Stimulated activated CD8-positive, alpha-beta memory T cell treated with anti-CD3 and anti-CD28 coated beads, Interleukin-2, amount 100 ng/mL, for 48 hours (primary cell): Measurements from ENCODE around the gene SNAPC2.
"Not testable (repeated sequence)": the region's sequence is repeated elsewhere in the genome, so short reads cannot be mapped to it uniquely, and the experiment has no call there.

Experiments used
- DNase-seq, 2 donors: peaks; one replicate each; pipeline ENCODE4 v3.0.0-alpha.2; 2020; ENCODE audit warnings: low read depth in 2 of 2

The SNAPC2 gene

GRCh38 chr19:7921967-7922835 lies 2.1 kb downstream of the SNAPC2 start:
- DNase-seq = no peak

DNA sequence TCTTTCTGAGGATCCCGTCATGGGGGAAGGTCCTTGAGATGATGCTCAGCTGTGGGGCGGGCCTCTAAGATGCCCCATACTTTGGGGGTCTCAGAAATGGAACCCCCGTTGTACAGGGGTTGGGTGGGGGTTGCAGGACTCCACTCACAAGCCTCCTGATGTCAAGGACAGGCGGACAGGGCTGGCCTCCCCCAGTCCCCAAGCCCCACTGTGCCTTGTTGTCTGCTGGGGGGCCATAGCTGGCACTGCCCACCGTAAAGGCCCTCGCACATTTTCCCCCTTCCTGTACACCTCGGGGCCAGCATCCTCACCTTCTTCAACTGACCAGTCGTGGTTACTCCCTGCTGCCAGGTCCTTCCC lies 2.7 kb downstream of the SNAPC2 start:
- DNase-seq = no peak

- DNase-seq = no peak
These were observed 3.4 kb downstream of the SNAPC2 start for GRCh38 chr19:7923295-7924191.

- no peak for DNase-seq
These were observed 4.1 kb downstream of the SNAPC2 start for GRCh38 chr19:7924241-7924640.

- DNase-seq = no peak
These were observed 4.6 kb downstream of the SNAPC2 start for GRCh38 chr19:7924651-7925170.

- peak; percentile 79 to 82 for DNase-seq
These were observed 5.2 kb downstream of the SNAPC2 start for GRCh38 chr19:7925171-7925851.

GRCh38 chr19:7926021-7926726 lies 6.0 kb downstream of the SNAPC2 start, which contains the start of gene CTXN1:
Gene CTXN1, minus strand, starts transcription at chr19:7926135. Its CDS starts 597 bp downstream, at chr19:7925538.
- DNase-seq = peak; percentile 70

DNA sequence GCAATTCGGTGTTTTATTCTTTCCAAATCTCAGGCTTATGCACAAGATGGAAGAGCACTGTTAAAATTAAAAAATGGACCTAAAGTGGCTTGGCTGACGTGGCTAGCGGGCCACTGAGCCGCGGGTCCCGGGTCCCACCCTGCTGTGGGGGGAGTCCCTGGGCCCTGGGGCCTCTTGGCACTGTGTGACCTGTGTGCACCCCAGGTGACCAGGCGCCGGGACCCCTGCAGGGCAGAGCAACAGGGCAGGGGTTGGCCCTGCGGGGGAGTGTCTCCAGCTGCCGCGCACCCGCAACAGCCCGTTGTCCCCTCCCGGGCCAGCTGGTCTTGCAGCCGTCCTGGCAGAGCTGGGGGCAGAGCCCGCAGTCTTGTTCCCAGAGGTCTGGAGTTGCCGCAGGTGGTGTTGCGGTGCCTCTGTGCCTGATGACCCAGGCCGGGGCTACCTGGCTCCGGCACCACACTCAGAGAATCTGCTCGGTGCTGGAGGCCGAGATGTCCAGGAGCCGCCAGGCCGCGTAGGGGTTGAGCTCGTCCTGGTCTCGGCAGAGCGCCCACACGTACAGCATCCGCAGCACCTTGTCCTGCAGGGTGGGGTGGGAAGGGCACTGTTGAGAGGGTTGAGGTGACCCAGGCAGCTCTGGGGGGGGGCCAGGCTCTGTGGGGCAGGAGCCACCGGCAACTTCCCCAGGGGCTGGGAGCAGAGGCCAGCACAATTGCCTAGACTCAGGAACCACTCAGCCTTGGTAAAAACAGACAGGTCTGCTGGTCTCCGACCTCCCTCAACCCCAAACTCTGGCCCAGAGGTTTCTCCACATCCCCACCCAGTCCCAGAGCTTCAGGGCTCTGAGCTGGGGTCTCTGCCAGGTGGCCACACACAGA lies 6.8 kb downstream of the SNAPC2 start:
- no peak for DNase-seq

DNA sequence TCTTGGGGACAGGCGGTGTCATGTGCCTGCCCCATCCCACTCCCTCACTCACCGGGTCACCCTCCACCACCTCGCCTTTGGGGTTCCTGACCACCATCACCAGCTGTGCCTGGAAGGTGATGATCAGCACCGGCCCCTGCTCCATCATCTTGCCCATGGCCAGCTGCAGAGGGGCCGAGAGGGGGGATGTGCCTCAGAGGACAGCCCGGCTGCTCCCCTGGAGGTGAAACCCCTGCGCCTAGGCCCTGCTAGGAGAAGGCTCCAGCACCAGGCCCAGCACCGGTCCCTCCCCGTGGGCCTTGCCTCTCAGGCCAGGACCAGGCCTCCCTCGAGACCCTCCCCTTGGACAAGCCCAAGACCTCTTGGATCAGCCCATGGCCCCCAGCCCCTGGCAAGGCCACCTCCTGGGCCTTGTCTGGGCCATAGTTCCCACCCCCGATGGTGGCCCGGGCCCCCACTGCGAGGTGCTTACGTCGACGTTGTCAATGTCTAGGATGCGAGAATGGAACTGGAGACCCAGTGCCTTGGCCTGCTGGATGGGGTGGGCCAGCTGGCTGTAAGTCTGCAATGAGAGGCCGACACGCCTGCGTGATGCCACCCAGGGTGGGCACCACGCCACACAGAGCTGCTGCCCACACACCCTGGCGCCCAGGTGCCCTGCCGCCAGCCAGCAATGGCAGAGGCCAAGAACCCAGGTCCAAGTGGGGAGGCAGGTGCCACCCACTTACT lies 7.6 kb downstream of the SNAPC2 start:
- DNase-seq = no peak

- no peak for DNase-seq
These were observed 8.2 kb downstream of the SNAPC2 start for GRCh38 chr19:7928334-7928706.

DNA sequence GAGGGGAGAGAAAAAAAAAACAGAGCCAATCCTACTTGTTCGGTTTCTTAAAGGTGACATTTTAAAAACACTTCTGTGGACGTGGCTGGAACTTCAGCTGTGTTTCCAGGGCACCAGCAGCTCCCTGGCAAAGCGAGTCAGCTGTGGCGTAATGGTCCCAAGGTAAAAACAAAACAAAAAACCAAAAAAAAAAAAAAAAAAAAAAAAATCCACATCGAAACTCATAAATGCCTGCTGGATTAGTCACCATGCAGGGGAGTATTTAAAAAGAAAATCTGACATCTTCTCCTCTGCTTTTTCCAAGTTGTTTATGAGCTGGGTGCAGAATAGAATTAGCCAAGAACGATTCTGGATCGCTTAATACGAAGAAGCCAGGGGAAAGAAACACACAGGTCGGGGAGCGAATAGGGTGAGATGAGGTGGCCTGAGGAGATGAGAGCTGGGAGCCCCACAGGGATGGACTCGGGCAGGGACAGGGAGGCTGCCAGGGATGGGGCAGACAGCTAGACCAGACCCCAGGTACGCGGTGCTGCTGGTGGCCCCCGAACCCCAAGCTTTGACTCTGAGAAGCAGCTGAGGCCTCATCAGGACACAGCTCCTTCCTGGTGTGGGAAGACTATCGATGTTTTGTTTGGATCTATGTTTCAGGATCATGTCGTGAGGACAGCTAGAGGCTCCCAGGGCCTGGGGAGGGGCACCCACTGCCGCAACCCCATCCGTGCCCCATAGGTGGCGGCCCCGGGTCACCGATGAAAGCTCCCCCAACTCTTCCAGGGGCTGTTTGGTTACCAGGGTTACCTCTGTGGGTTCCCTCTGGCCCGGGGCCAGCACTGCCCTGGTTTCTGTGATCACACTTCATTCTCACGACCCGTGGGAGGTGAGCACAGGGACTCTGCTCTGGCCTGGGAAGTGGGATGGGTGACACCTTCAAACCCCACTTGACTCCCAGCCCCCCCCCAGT lies 8.9 kb downstream of the SNAPC2 start:
- peak; percentile 63 for DNase-seq

DNA sequence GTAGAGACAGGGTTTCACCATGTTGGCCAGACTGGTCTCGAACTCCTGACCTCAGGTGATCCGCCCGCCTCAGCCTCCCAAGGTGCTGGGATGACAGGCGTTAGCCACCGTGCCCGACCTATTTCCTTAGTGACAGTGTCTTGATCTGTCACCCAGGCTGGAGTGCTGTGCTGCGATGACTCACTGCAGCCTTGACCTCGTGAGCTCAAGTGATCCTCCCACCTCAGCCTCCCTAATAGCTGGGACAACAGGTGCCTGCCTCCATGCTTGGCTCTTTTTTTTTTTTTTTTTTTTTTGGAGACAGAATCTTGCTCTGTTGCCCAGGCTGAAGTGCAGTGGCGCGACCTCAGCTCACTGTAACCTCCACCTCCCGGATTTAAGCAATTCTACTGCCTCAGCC lies 9.9 kb downstream of the SNAPC2 start:
- DNase-seq = not testable (repeated sequence)

- no peak for DNase-seq
These were observed 10.6 kb downstream of the SNAPC2 start for GRCh38 chr19:7930765-7931164.

DNA sequence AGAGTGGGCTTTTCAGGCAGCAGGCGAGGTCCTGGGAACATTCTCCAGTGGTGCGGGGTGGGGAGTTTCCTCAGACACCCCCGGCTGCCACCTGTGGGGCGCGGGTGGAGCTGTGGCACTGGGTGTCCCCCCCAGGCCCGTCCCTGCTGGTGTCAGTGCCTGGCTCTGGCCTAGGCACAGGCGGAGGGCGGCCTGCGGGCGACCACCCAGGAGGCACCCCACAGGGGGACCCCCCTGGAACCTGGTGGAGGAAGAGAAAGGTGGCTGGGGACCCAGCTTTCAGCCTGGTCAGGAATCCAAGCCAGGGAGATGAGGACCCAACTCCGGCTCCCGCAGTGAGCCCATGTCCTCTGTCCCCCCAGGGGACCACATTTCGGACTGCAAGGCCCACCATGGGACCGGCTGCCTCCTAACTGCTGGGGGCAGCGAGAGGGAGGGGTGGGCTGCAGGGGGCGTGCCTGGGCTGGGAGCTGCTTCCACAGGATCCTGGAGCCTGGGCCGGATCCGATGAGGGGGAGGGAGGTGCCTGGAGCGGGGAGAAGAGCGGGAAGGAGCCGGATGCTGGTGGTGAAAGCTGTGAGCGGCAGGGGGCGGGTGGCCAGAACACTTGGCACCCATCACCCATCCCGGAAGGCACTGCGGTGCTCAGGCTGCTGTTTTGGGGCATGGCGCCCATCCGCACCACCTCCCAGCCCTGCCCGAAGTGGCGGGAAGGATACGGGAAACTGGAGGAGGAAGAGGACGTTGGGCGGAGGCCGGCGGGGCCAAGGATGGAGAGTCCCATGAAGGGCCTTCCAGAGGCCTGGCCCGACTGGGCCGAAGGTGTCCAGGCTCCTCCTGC lies 11.3 kb downstream of the SNAPC2 start:
- DNase-seq = no peak

DNA sequence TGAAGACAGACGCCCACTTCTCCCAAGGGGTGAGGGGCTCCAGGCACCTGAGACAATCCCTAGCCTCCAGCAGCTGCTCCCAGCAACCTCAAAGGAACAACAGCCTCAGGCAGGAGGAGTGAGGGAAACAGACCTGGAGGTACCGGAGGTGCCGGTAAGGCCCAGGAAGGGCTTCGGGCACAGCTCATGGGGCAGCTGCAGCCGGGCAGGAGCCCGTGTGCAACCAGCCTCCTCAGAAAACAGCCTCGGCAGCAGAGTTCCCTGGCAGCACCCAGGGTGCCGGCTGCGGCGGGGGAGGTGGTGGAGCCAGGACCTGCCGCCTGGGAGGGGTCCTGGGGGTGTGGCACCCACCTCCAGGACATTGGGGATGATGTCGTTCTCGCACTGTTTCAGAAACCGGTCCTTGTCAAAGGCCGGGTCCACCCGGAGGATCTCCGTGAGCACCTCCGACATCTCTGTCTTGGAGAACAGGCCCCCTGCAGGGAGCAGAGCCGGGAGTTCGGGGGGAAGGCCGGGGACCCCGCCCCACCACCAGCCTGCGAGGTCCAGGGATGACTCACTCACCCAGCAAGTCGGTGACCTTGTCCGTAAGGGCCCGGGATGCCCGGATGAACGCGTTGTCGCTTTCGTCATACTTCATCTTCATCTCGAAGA lies 12.3 kb downstream of the SNAPC2 start:
- DNase-seq = no peak

- DNase-seq = no peak
These were observed 12.8 kb downstream of the SNAPC2 start for GRCh38 chr19:7932930-7933300.

- no peak for DNase-seq
These were observed 13.3 kb downstream of the SNAPC2 start for GRCh38 chr19:7933411-7933810.
